ENCODE results near the gene GPR156.

- no peak for TF ChIP-seq CTCF (conservative IDR thresholded peaks at IDR 0.05)
- no peak for TF ChIP-seq ZFX (IDR thresholded peaks at IDR 0.05)
Measured at GRCh38 chr3:120258009-120258408, 27.0 kb downstream of the GPR156 start.
